HG03565 (cell line): ENCODE measurements around the gene VTN.
"Not testable (repeated sequence)": the region's sequence is repeated elsewhere in the genome, so short reads cannot be mapped to it uniquely, and the experiment has no call there.

Experiments used
- ATAC-seq: cut with Tn5 transposase; IDR thresholded peaks from one replicate; pipeline ENCODE4 v1.9.1; 2021; ENCODE audit warnings: mild to moderate bottlenecking, moderate library complexity; ENCODE audit not compliant: unreplicated experiment

VTN gene

GRCh38 chr17:28344435-28344901 lies 25.6 kb downstream of the VTN start:
- ATAC-seq = no peak

DNA sequence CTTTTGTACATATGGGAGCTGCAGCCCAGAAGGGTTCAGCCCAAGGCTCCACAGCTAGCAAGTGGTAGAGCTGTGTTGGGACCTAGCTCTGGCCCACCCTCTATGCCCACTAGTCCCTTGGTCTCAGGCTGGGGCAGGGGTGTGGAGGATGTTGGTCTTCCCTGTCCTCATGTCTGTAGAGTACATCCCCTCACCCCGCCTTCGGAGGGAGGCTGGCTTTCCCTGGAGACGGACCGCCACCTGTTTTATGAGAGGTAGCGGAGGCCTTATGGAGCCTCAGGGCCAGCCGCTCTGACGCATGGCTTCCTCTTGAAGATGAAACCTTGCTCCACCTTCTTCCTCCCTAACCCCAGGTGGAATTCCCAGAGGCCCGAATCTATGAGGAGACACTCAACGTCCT lies 26.1 kb downstream of the VTN start:
- no peak for ATAC-seq

GRCh38 chr17:28343491-28343932 lies 26.6 kb downstream of the VTN start:
- ATAC-seq = no peak

DNA sequence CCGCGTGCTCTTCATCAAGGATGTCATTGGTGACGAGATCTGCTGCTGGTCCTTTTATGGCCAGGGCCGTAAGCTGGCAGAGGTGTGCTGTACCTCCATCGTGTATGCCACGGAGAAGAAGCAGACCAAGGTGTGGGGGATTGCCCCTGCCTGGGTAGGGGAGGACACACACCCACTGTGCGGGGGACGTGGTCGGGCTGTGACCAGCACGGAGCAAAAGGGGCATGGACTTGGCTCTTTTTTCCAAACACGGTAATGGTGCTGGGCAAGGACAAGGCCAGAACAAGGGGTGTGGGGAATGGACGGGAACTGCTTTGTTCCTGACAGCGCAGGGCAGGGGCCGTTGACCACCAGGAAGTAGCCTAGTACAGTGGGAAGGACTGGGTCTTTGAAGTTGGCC lies 27.8 kb downstream of the VTN start:
- ATAC-seq = no peak

GRCh38 chr17:28341516-28341915 lies 28.6 kb downstream of the VTN start:
- ATAC-seq = no peak

- no peak for ATAC-seq
These were observed 29.7 kb downstream of the VTN start for GRCh38 chr17:28340374-28340773.

DNA sequence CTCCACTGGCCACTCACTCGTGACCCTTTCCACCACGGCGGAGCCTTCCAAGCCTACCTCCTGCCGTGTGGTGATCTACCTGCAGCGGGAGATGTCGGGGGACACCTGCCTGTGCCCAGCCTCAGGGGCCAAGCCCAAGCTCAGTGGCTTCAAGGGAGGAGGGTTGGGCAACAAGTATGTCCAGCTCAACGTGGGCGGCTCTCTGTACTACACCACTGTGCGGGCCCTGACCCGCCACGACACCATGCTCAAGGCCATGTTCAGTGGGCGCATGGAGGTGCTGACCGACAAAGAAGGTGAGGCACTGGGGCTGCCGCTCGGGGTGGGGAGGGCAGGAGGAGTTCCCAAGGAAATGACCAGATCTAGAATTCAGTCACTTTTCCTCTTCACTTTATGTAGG lies 30.7 kb downstream of the VTN start:
- no peak for ATAC-seq

GRCh38 chr17:28338769-28339212 lies 31.3 kb downstream of the VTN start:
- not testable (repeated sequence) for ATAC-seq

GRCh38 chr17:28338056-28338768 lies 31.9 kb downstream of the VTN start:
- ATAC-seq = no peak

- ATAC-seq = no peak
These were observed 33.9 kb downstream of the VTN start for GRCh38 chr17:28335959-28336871.

- peak; percentile 93 for ATAC-seq
These were observed 34.7 kb downstream of the VTN start, which contains the start of the genes IFT20 and TNFAIP1 for GRCh38 chr17:28335201-28335958. TSS of gene IFT20 (minus strand) at chr17:28335472. CDS start at chr17:28331985, 3,487 bp downstream. TSS of gene TNFAIP1 (plus strand) at chr17:28335761. CDS start at chr17:28339522, 3,761 bp downstream.

GRCh38 chr17:28334666-28335200 lies 35.4 kb downstream of the VTN start:
- ATAC-seq = no peak

DNA sequence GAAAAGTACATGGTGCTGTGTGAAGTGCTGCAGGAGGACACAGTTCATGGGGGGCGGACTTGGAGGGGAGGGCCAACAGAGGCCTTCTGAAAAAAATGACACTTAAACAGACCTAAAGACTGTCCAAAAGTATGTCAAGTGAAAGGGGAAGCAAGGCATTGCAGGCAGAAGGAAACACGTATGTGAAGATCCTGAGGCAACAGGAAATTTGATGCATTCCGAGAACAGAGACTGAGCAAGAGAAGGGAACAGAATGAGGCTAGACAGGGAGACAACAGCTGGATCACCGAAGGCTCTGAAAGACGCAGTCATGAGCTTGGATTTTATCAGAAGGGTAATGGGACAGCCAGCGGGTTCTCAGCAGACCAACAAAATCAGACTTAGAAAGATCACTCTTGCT lies 35.9 kb downstream of the VTN start:
- ATAC-seq = no peak

GRCh38 chr17:28333083-28333746 lies 36.9 kb downstream of the VTN start:
- ATAC-seq = no peak

DNA sequence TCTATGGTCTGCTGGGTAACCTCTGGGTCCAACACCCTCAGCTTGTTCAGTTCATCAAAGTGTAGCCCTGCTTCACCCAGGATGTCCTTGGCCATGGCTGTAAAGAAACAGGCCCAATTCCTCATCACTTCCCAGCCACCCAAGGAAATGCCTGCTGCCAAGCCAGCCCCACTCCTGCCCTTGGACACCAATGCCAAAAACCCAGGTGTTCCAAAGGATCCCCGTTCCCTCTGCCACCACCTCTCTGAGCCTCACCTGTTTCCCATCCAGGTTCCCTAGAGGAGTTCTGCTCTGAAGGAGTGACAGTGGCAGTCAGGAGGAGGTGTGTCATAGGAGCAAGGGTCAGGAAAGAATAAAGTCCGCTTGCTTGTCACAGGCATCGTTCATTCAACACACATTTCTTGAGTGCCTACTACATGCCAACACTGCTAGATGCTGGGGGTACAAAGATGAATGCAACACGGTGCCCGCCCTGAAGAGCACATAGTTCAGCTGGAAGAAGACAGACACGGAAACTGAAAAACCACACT lies 38.2 kb downstream of the VTN start:
- no peak for ATAC-seq

DNA sequence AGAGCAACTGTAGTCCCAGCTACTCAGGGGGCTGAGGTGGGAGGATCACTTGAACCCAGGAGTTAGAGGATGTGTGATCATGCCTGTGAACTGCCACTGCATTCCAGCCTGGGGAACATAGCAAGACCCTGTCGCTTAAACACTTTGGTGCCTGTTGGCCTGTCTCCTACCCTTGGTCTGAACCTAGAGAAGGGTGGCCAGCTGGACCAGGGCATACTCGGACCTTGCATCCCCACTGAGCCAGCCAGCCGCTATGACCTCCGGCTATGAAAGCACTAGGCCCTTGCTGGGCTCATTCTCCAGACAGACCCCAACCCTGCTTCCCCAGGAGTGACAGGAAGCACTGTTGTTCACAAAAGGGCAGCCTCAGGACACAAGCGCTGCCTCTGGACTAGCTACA lies 39.4 kb downstream of the VTN start:
- no peak for ATAC-seq

DNA sequence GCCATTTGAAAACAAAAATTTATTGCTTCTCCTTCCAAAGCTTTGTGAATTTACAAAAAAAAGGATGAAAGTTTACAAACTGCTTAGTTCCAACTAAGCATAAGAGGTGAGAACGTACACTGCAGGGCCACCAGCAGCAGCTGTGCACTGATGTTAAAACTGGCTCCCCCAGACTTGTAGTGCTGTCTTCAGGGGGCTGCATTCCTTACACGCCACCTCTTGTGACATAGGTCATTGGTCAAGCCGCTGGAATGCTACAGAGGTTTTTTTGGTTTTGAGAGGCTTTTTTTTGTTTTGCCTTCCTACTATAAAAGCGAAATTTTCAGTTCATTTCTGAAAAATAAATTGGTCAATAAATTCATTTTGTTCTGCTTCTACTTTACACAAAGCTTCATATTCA lies 41.8 kb downstream of the VTN start:
- ATAC-seq = no peak

GRCh38 chr17:28327709-28328108 lies 42.4 kb downstream of the VTN start:
- no peak for ATAC-seq

GRCh38 chr17:28327031-28327607 lies 43.0 kb downstream of the VTN start:
- ATAC-seq = peak; percentile 61
